COR-L47 (cell line): ENCODE measurements around the gene ABR.
"Not testable (repeated sequence)": the region's sequence is repeated elsewhere in the genome, so short reads cannot be mapped to it uniquely, and the experiment has no call there.

ENCODE experiments used
- DNase-seq: peaks from one replicate; lab custom pipeline; 2025; lab: John Stamatoyannopoulos, UW

ABR gene

DNA sequence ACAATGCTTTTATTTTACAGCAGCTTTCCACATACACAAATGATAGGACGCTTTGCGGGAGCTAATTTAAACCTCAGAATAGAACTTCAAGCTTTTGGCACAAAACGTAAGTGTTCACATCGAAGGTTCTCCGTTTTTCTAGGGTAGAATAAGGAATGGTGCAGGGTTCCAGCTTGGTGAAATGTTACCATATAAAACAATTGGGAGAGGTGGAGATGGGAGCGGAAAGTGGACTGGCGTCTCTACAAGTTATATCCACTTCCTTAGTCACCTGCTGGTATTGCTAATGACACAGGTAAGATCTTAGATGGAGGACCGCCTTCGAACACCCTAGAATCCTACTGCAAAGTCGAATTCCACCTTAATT is 198.5 kb downstream of the ABR start:
- DNase-seq: no peak

DNA sequence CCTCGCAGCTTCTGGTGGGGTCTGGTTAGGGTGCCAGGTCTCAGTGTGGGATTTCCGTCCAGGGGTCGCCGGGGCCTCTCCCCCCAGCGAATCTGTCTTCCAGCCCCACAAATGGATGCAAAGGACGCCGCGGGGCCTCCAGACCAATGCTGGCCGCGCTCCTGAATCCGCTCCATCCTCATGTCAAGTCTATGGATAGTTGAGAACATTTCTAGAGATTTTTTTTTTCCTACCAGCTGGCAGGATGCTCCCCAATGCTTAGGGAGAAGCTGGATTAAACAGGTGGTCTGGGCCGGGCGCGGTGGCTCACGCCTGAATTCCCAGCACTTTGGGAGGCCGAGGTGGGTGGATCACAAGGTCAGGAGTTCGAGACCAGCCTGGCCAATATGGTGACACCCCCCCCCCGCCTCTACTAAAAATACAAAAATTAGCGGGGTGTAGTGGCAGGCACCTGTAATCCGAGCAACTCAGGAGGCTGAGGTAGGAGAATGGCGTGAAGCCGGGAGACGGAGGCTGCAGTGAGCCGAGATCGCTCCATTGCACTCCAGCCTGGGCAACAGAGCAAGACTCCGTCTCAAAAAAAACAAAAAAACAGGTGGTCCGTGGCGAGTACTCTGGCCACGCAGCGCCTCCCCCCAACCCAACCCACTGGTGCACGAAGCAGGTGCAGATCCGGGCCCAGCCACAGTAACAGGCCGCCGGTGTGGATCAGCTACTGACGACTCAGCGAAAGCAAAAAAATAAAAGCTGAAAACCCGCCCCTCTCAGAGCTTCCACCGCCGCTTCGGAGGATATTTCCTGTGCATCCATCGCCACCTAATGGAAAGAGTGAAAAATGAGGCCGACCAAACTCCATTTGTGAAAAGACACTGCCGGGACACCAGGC is 199.1 kb downstream of the ABR start:
- DNase-seq: peak; percentile 72

DNA sequence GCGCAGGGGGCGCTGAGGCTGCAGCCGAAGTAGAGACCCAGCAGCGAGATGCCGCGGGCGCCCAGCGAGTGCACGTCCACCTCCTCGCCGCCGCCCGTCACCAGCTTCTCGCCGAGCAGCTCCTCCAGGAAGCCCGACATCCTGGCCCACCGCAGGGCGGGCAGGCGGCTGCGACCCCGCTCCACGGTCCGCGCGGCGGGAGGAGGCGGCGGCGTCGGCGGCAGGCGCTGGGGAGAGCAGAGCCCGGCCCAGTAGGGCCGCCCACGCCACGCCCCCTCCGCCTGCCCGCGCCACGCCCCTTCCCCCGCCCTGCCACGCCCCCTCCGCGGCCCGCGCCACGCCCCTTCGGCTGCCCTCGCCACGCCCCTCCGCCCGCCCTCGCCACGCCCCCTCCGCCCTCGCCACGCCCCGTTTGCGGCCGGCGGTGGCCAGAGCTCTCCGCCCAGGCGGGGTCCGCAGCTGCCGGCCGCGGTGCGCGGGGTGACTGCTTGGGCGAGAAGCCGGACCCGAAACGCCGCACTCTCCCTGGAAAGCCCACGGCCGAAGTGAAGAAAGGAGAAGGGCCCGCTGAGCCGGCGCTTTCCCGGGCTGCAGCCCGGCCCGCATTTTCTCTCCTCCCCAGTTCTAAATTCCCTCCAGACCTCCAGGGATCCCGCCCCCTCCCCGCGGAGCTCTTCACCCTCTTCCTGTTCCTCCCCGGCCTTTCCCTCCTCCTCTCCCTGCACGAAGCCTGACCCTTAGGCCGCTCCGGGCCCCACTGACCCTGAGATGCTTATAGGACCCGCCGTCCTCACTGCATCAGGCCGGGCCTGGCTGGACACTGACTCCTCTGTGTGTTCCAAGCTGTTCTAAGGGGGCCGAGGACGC is 200.0 kb downstream of the ABR start, which contains the start of gene NXN:
TSS of gene NXN (minus strand) at position 238 of the 867 bp plus-strand sequence.
- peak; percentile 40 for DNase-seq

DNA sequence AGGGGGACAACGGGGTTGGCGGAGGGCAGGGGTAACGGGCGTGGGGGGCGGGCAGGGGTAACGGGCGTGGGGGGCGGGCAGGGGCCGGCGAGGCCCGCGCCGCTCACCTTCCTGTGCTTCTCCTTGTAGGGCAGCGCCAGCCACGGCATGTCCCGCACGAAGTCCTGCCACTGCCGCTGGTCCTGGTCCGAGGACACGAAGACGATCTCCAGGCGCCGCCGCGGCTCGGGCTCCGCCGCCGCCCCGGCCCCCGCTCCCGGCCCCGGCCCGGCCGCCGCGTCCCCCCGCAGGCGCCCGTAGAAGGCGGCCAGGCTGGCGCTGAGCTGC is 200.6 kb downstream of the ABR start:
- DNase-seq: no peak

DNA sequence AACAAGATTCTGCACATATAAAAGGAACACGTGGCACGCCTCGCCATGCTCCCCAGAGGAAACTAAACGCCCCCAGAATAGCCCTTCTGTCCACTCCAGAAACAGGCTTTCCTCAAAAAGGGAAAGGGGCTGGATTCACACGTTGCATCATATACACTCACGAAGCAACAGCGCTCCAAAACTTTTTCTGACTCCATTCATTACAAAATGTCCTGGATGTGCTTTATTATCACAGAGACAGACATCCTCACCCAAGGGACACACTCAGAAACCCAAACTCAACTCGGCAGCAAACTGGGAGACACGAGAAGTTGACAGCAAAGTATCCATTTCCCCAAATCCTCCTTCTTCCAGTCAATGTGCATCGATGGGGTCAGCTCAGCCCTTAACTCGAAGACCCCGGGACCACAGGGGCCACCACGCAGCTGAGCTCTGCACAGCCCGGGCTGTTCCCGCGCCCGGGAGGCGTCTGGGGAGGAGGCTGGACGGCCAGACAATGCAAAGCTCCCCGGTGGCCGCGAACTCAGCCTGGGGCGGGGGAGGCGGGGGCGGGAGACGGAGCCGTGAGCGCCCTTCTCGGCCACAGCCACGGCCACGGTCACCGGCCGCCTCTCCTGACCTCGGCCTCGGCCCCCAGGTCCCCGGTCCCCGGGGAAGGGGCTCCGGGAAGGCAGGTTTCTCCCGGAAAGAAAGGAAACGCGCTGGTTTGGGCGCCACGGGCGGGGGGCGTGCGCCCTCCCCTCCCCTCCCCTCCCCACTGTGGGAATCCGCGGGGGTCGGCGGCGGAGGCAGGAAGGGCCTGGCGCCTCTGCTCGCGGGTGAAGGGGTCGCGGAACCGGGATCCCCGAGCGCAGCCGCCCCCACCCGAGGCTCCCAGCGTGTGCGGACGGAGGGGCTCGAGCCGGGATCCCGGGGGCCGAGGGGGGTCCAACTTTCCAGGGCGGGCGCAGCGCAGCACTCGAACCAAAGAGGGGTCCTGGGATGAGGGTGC is 201.4 kb downstream of the ABR start:
- no peak for DNase-seq

DNA sequence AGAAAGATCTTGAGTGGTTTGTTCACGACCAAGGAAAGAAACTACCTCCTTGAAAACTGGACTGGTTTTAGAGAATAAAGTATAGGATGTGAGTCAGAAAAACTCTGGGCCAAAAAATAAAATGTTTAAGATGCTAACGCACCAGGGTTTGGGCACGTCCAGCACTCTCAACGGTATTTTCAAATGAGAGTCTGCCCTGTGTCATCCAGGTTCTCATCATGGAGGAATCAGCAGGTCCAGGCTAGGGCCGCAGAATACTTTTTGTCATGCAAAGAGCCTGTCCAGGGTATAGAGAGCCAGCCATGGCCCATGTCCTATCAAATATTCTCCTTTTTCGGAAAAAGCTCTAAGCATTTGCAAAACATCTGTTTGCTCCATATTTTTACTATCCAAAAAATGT is 202.6 kb downstream of the ABR start:
- no peak for DNase-seq

- DNase-seq: no peak
Measured at GRCh38 chr17:976312-976711, 203.5 kb downstream of the ABR start.

- no peak for DNase-seq
Measured at GRCh38 chr17:975371-975915, 204.3 kb downstream of the ABR start.

GRCh38 chr17:974778-975177 is 205.0 kb downstream of the ABR start:
- not testable (repeated sequence) for DNase-seq

DNA sequence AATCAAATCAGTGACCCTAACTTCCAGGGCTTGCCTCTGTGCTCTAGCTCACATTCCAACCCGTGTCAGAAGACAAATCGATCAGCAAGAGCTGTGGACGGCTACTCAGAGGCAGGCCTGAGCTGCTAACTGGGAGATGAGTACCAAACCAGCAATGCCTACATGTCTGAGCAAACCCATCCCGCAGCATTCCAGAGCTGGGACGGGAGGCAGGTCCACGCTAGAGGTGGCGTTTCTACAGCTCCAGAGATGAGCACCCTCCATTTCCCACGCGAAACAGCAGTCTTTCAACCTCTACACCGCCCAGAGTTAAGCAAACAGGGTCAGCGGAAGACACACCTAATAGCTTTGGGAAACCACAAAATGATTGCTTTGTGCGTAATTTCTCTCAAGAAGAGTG is 206.7 kb downstream of the ABR start:
- DNase-seq: no peak

- DNase-seq: not testable (repeated sequence)
Measured at GRCh38 chr17:971861-972260, 207.9 kb downstream of the ABR start.

GRCh38 chr17:970364-970763 is 209.4 kb downstream of the ABR start:
- no peak for DNase-seq

- no peak for DNase-seq
Measured at GRCh38 chr17:969811-970355, 209.9 kb downstream of the ABR start.

DNA sequence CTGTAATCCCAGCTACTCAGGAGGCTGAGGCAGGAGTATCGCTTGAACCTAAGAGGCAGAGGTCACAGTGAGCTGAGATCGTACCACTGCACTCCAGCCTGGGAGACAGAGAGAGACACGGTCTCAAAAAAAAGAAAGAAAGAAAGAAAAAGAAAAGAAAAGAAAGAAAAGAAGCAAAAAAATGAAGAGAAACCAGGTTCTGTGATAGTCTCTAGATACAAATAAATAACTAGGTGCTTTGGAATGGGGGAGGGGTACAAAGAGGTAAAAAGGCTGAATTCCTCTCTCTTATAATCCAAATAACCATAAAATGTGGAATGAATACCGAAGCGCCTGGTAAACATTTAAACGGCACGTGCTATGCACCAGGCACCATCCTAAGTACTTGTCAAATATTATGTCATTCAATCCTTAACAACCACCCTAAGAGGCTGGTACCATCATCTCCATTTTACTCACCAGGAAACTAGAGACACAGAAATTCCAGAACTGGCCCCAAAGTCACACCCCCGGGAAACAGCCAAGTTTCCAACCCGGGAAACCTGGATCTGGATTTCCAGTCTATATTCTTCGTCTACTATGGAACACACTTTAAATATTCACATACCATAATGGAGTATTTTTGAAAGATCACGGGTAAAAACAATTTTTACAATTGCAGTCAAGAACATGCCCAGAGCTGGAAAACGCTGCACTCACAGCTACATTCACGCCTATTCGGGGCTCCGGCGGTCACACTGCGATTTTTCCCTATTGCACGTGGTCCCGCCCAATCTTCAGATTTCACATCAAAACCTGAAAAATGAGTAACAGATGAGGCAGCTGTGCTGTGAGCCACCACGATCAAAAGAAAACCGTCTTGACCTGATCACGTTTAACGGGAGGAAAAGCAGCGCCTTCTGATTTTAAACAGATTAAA is 210.7 kb downstream of the ABR start:
- DNase-seq: no peak

DNA sequence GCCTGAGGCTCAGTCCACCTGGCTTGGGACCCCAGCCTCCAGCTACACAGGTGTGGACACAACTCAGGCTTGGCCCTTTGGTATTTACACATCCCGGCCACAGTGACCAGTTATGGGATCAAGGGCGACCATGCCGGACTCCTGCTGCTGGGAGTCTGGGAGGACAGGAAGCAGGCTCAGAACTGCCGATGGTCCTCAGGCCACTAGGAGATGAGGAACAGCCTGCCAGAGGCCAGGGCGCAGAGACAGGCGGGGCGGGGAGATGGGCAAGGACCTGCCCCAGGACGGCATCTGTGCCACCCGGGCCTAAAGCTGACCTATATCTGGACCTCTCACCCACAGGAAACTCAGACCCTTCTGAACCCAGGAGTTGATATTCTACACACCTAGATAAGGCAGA is 212.7 kb downstream of the ABR start:
- no peak for DNase-seq

GRCh38 chr17:965311-965989 is 214.3 kb downstream of the ABR start:
- DNase-seq: no peak

DNA sequence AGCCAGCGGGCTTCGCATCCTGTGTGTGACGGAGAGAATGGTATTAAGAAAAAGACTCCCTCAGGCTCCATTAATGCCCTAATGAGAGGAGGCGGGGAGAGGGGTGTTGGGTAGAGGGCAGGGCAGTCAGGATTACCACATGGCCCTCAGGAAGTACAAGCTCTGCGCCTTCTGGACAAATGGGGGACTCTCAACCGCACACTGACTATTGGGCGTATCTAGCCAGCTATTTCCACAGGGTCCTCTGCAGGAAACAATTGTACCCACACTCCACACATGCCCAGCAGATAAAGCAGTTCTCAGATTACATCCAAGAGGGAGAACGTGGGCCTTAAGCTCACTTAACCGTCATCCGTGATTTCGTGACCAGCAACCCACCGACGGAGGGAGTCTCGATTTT is 214.9 kb downstream of the ABR start:
- no peak for DNase-seq

DNA sequence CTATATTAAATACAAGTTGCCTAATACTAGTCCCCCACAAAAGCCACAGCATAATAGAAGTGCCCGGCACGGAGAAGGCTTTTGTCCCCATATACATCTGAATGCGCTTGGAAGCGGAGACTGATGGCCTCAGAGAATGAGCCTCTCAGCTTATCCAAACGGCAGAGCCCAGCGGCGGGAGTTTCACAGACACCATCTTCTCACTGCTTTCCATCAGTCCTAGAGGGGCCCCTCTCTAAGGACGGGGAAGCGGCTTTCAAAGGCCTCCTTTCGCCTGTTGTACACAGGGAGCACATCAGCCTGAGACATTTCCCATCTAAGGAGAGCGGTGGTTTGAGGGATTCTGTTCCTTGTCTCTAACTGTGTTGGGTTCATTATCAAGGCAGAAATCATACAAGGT is 217.1 kb downstream of the ABR start:
- no peak for DNase-seq

- no peak for DNase-seq
Measured at GRCh38 chr17:962166-962565, 217.6 kb downstream of the ABR start.
